HepG2 (cell line): ENCODE measurements around the gene DTNA. TPM values are rescaled to one million over a fixed set of nuclear protein-coding genes. Genes with fewer than 3 reads are reported as not detected.

Experiments
- ATAC-seq: fragments of 200-7000 bp; cut with Tn5 transposase; 3 replicates; pipeline ENCODE4 v1.9.1; 2020; ENCODE audit warnings: mild to moderate bottlenecking, moderate library complexity
- BruUV-seq: library from RNA; stranded (reverse); fragments of 400-500 nt; replicated peaks from 2 replicates; lab custom pipeline; 2021; lab: Mats Ljungman, UMichigan
- CTCF ChIA-PET: fragments of 300-600 bp; formaldehyde crosslinking; extraction: SDS; loops from one replicate; lab custom pipeline; 2021; ENCODE audit warnings: low total read pairs, inconsistent platforms, low intra/inter-chr PET ratio; lab: Yijun Ruan, JAX
- POLR2A ChIA-PET: fragments of 350-600 bp; sonication (Branson Sonifier 250); formaldehyde crosslinking; loops from one replicate; lab custom pipeline; 2020; ENCODE audit warnings: antibody characterized with exemption, inconsistent platforms; lab: Yijun Ruan, JAX
- DNase-seq: peaks from one replicate; pipeline ENCODE4 v3.0.0-alpha.2; 2015; ENCODE audit warnings: low spot score
- FAIRE-seq: peaks from 3 replicates; lab custom pipeline; 2011; peaks lifted over from hg19 to GRCh38; lab: Jason Lieb, UNC
- H2AFZ ChIP-seq: one replicate; pipeline ENCODE4 v1.6.1; 2011; ENCODE audit warnings: low read length, inconsistent platforms
- H3K27ac ChIP-seq: fragments of 300-600 bp; 3 replicates; pipeline ENCODE4 v1.8.0; 2011; ENCODE audit warnings: mixed run types, mild to moderate bottlenecking, mixed read lengths, low read length, inconsistent platforms; ENCODE audit not compliant: insufficient read depth; ENCODE audit errors: extremely low read length
- H3K27me3 ChIP-seq, 2 experiments: fragments of 200-600 bp in 1 of 2; 2 replicates in 1 of 2; 3 replicates in 1 of 2; pipeline versions ENCODE4 v1.6.0 to v1.8.0; 2011; ENCODE audit warnings: low read length in 2 of 2, mild to moderate bottlenecking in 2 of 2, moderate library complexity in 2 of 2, inconsistent platforms in 1 of 2; ENCODE audit not compliant: insufficient read depth in 2 of 2, control insufficient read depth in 1 of 2
- H3K36me3 ChIP-seq, 2 experiments: fragments of 200-600 bp in 1 of 2; replicated peaks in 1 of 2; 2 replicates in 1 of 2; 3 replicates in 1 of 2; pipeline versions ENCODE4 v1.5.1 to v1.8.0; 2011; ENCODE audit warnings: low read length in 2 of 2, inconsistent platforms in 1 of 2; ENCODE audit not compliant: insufficient read depth in 2 of 2, control insufficient read depth in 1 of 2
- H3K4me1 ChIP-seq: 2 replicates; pipeline ENCODE4 v1.5.1; 2012; ENCODE audit warnings: low read length, inconsistent platforms; ENCODE audit not compliant: insufficient read depth
- H3K4me2 ChIP-seq: 2 replicates; pipeline ENCODE4 v1.6.0; 2011; ENCODE audit warnings: low read depth, low read length, inconsistent platforms
- H3K4me3 ChIP-seq, 3 experiments: fragments of 200-600 bp in 1 of 3; sonication (generic), shearing (Covaris generic) in 1 of 3; replicated peaks in 1 of 3; 2 replicates each; pipeline ENCODE4 v1.5.1; 2011 to 2016; ENCODE audit warnings: low read length in 3 of 3, inconsistent platforms in 2 of 3, low read depth in 2 of 3, mild to moderate bottlenecking in 2 of 3, control low read depth in 1 of 3, mixed read lengths in 1 of 3; ENCODE audit not compliant: insufficient read depth in 1 of 3
- H3K79me2 ChIP-seq: one replicate; pipeline ENCODE4 v1.6.1; 2011; ENCODE audit warnings: low read length, inconsistent platforms; ENCODE audit not compliant: insufficient read depth
- H3K9ac ChIP-seq: 2 replicates; pipeline ENCODE4 v1.6.0; 2011; ENCODE audit warnings: mild to moderate bottlenecking, low read depth, low read length, inconsistent platforms; ENCODE audit not compliant: insufficient read depth
- H3K9me3 ChIP-seq: 2 replicates; pipeline ENCODE4 v1.5.1; 2012; ENCODE audit warnings: mild to moderate bottlenecking, low read length
- H4K20me1 ChIP-seq: 2 replicates; pipeline ENCODE4 v1.6.0; 2011; ENCODE audit warnings: inconsistent platforms, mild to moderate bottlenecking, low read length, moderate library complexity; ENCODE audit not compliant: insufficient read depth
- BORCS8-MEF2B ChIP-seq: sonication (generic); formaldehyde crosslinking; IDR thresholded peaks from 2 replicates; pipeline ENCODE4 v1.8.0; 2022; ENCODE audit warnings: mild to moderate bottlenecking, missing genetic modification reagents
- CEBPZ ChIP-seq: IDR thresholded peaks from 2 replicates; pipeline ENCODE4 v1.6.1; 2012; ENCODE audit warnings: low read length, improper control_type of control experiment
- ELF1 ChIP-seq: sonication (generic); formaldehyde crosslinking; IDR thresholded peaks from 2 replicates; pipeline ENCODE4 v1.4.0; 2020; ENCODE audit warnings: missing genetic modification reagents
- ELK4 ChIP-seq: sonication (generic); formaldehyde crosslinking; IDR thresholded peaks from 2 replicates; pipeline ENCODE4 v1.9.0; 2021; ENCODE audit warnings: missing genetic modification reagents, borderline replicate concordance
- MXD4 ChIP-seq: IDR thresholded peaks from 2 replicates; pipeline ENCODE4 v1.6.1; 2016; ENCODE audit warnings: mild to moderate bottlenecking, missing biosample characterization, missing genetic modification reagents
- PHB2 ChIP-seq: fragments of 450-650 bp; IDR thresholded peaks from 2 replicates; pipeline ENCODE4 v1.6.1; 2018; ENCODE audit not compliant: partially characterized antibody
- SATB2 ChIP-seq: sonication (generic); formaldehyde crosslinking; IDR thresholded peaks from 2 replicates; pipeline ENCODE4 v1.5.0; 2020; ENCODE audit warnings: missing genetic modification reagents
- XRCC5 ChIP-seq: fragments of 200-400 bp; formaldehyde crosslinking; optimal IDR thresholded peaks from 2 replicates; pipeline ENCODE3; 2017; ENCODE audit warnings: mild to moderate bottlenecking, low read length
- ZBTB3 ChIP-seq: sonication (generic); formaldehyde crosslinking; IDR thresholded peaks from 2 replicates; pipeline ENCODE4 v1.4.0; 2020; ENCODE audit warnings: low read depth, mild to moderate bottlenecking, moderate library complexity, missing genetic modification reagents, borderline replicate concordance
- ZNF543 ChIP-seq: sonication (generic); formaldehyde crosslinking; IDR thresholded peaks from 2 replicates; pipeline ENCODE4 v1.4.0; 2020; ENCODE audit warnings: mild to moderate bottlenecking, missing genetic modification reagents
- ZNF75D ChIP-seq: sonication (generic); formaldehyde crosslinking; IDR thresholded peaks from 2 replicates; pipeline ENCODE4 v1.8.1; 2023; ENCODE audit warnings: missing genetic modification reagents, mild to moderate bottlenecking, borderline replicate concordance
- ZZZ3 ChIP-seq: sonication (generic); formaldehyde crosslinking; IDR thresholded peaks from 2 replicates; pipeline ENCODE4 v1.4.0; 2020; ENCODE audit warnings: missing genetic modification reagents, mild to moderate bottlenecking, borderline replicate concordance
- WGBS: methylation state at CpG from one replicate; pipeline ENCODE4 v1.1.6; 2017; ENCODE audit warnings: low lambda C conversion rate; 5-methylcytosine and 5-hydroxymethylcytosine counted together
- in situ Hi-C: cut with HindIII; loops from 2 replicates; pipeline ENCODE4 v1.10.0; 2017; ENCODE audit warnings: low pct_unique_long_range_greater_than_20kb; ENCODE audit not compliant: extremely low pct_ligation_motif_present
- intact Hi-C: fragments of 100-400 bp; cut with micrococcal nuclease; formaldehyde crosslinking; loops from one replicate; pipeline ENCODE4 v1.10.0; 2022; ENCODE audit not compliant: unreplicated experiment
- polyA plus RNA-seq, 8 experiments: library from polyadenylated mRNA; depleted of rRNA in 3 of 8; stranded (reverse) in 7 of 8; unstranded in 1 of 8; fragments of >200 nt; fragmentation: Illumina TruSeq in 4 of 8; extraction: Trizol in 4 of 8; gene quantifications; 2 replicates each; pipeline versions ENCODE4 v1.2.1 to v1.2.3, GENCODE V29; 2011 to 2016; ENCODE audit warnings: low read depth in 4 of 8, missing spikeins in 1 of 8, mixed read lengths in 1 of 8; ENCODE audit not compliant: insufficient read depth in 1 of 8
- total RNA-seq, 5 experiments: library from RNA; depleted of rRNA; stranded (reverse); fragments of >200 nt; fragmentation: Illumina TruSeq; extraction: Trizol; gene quantifications; 2 replicates each; pipeline ENCODE4 v1.2.3, GENCODE V29; 2016; ENCODE audit warnings: low read depth in 1 of 5
- TF ChIP-seq, protein P1 (sequence below): IDR thresholded peaks from 2 replicates; pipeline ENCODE4 v1.6.1; 2016; ENCODE audit warnings: low read depth, borderline replicate concordance

Gene DTNA
- total and polyA plus RNA-seq, 2 of the 13 experiments (the other 11 are each of a cell fraction or from before 2014, with no cell fraction given) = 8.5 to 29.0 TPM

- H3K4me1 ChIP-seq = no peaks in the 10 kb centered on the region
- H3K27me3 ChIP-seq = no peaks in the 10 kb centered on the region
- ChIA-PET CTCF (no interaction called here), POLR2A (no interaction called here)
- no peaks in the 10 kb centered on the region for H3K9me3 ChIP-seq
- intact Hi-C loops = no loop called here
- in situ Hi-C loops = no loop called here
- no peak overlapping the region for H3K4me3 ChIP-seq
- H3K27ac ChIP-seq = no peak overlapping the region
- TF ChIP-seq ZZZ3 (CRISPR knock-in tag) = no peak
- no peak for TF ChIP-seq PHB2
- TF ChIP-seq SATB2 (CRISPR knock-in tag) = no peak
- TF ChIP-seq ZNF543 = no peak
- TF ChIP-seq BORCS8-MEF2B (CRISPR knock-in tag) = no peak
- no peak for TF ChIP-seq XRCC5
- TF ChIP-seq MXD4 = no peak
- TF ChIP-seq, protein P1, sequence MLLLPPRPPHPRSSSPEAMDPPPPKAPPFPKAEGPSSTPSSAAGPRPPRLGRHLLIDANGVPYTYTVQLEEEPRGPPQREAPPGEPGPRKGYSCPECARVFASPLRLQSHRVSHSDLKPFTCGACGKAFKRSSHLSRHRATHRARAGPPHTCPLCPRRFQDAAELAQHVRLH (CRISPR knock-in tag) = no peak
- no peak for TF ChIP-seq ELK4 (CRISPR knock-in tag)
- no peak for TF ChIP-seq ZBTB3 (CRISPR knock-in tag)
- TF ChIP-seq ELF1 (CRISPR knock-in tag) = no peak
- no peak for TF ChIP-seq ZNF75D (CRISPR knock-in tag)
- no peak for TF ChIP-seq CEBPZ
- DNase-seq (no peak), ATAC-seq (no peak), FAIRE-seq (no peak)
- no peaks in the 10 kb centered on the region for H3K36me3 ChIP-seq
- H3K79me2 ChIP-seq = no peaks in the 10 kb centered on the region
- no TSS peak for BruUV-seq
- 94% methylated on average over 5 of the region's 5 CpGs for whole genome bisulfite sequencing
- H3K9ac ChIP-seq = no peak overlapping the region
- no peaks in the 10 kb centered on the region for H4K20me1 ChIP-seq
- H2AFZ ChIP-seq = no peak overlapping the region
- H3K4me2 ChIP-seq = no peak overlapping the region
Measured at GRCh38 chr18:34870555-34871310, 160.6 kb downstream of the DTNA start.
